ENCODE results near the gene DNAAF3. TPM values are rescaled to one million over a fixed set of nuclear protein-coding genes. Genes with fewer than 3 reads are reported as not detected.

DNAAF3 gene
- total RNA-seq, 1 experiment from 2014 or later = 52.8 TPM

- CTCF ChIA-PET = interaction anchor here (2.0 to 4.4 kb wide), 2 partner anchors 11 to 15 kb away, joined by 9 to 53 read pairs; no protein-coding TSS in a partner anchor
- no peak overlapping the region for H2AFZ ChIP-seq (ENCODE audit: low read depth, low read length, poor library complexity, severe bottlenecking)
- H3K9me2 ChIP-seq (ENCODE audit: insufficient read depth) = no peaks in the 10 kb centered on the region
- peak overlapping the region; percentile 34; the same call in 1 of the 2 replicates for H3K27ac ChIP-seq (ENCODE audit: low read depth, low read length)
- intact Hi-C loops (cut with micrococcal nuclease) = loop anchor here (10.0 kb wide), 1 partner anchor 490 kb away; no protein-coding TSS in a partner anchor
- BruUV-seq (replicated peaks) = no TSS peak
- TF ChIP-seq EZH2phosphoT487 (IDR thresholded peaks at IDR 0.05; ENCODE audit: borderline replicate concordance) = no peak
- TF ChIP-seq FOSL1 (IDR thresholded peaks at IDR 0.05; ENCODE audit: low read depth) = no peak
- no peak for TF ChIP-seq ZNF274 (IDR thresholded peaks at IDR 0.05; ENCODE audit: low read depth, low read length)
- TF ChIP-seq ATF3 (IDR thresholded peaks at IDR 0.05) = no peak
- TF ChIP-seq TCF7L2 (IDR thresholded peaks at IDR 0.05; ENCODE audit: borderline replicate concordance, extremely low read depth, insufficient read depth, insufficient read length) = no peak
- no peak for TF ChIP-seq EGR1 (IDR thresholded peaks at IDR 0.05; ENCODE audit: low read depth)
- TF ChIP-seq YY1 (IDR thresholded peaks at IDR 0.05; ENCODE audit: extremely low read depth, insufficient replicate concordance, low read depth, low read length) = no peak
- no peak for TF ChIP-seq ZFX (IDR thresholded peaks at IDR 0.05)
- no peak for TF ChIP-seq POLR2A (IDR thresholded peaks at IDR 0.05; ENCODE audit: borderline replicate concordance, extremely low read depth, insufficient read depth, insufficient read length)
- TF ChIP-seq ELF1 (IDR thresholded peaks at IDR 0.05; ENCODE audit: borderline replicate concordance, low read depth) = no peak
- no peak for TF ChIP-seq POLR2AphosphoS5 (IDR thresholded peaks at IDR 0.05; ENCODE audit: low read depth, low read length)
- no peak for TF ChIP-seq SRF (IDR thresholded peaks at IDR 0.05; ENCODE audit: low read depth)
- no peak for TF ChIP-seq MAX (IDR thresholded peaks at IDR 0.05)
- no peak for TF ChIP-seq REST (IDR thresholded peaks at IDR 0.05; ENCODE audit: low read depth)
- no peak for TF ChIP-seq EZH2 (IDR thresholded peaks at IDR 0.05)
- no peak for TF ChIP-seq CBX3 (IDR thresholded peaks at IDR 0.05; ENCODE audit: low read depth)
- no peak for TF ChIP-seq RAD21 (IDR thresholded peaks at IDR 0.05; ENCODE audit: low read depth)
- no peak for TF ChIP-seq ZBTB33 (IDR thresholded peaks at IDR 0.05; ENCODE audit: extremely low read depth, insufficient replicate concordance, low read length)
- TF ChIP-seq CEBPB (IDR thresholded peaks at IDR 0.05; ENCODE audit: low read depth) = no peak
- TF ChIP-seq CTCF (IDR thresholded peaks at IDR 0.05 in 2 of 3, conservative IDR thresholded peaks at IDR 0.05 in 1 of 3; ENCODE audit: borderline replicate concordance in 1 of 3, insufficient read depth in 1 of 3, low read depth in 2 of 3, low read length in 2 of 3) = no peak
- ATAC-seq (no peak), DNase-seq (ENCODE audit: low read depth, low spot score) (no peak)
- H3K36me3 ChIP-seq (ENCODE audit: control insufficient read depth in 1 of 2, insufficient read depth in 2 of 2, low read length in 2 of 2) = no peaks in the 10 kb centered on the region
- H3K9me3 ChIP-seq (ENCODE audit: control insufficient read depth in 1 of 2, insufficient read depth in 1 of 2, low read depth in 1 of 2, low read length in 2 of 2) = no peaks in the 10 kb centered on the region
- H3K4me2 ChIP-seq (ENCODE audit: low read length) = peak overlapping the region; percentile 88
- H3K4me3 ChIP-seq (replicated peaks in 1 of 2; ENCODE audit: low read depth in 1 of 2, low read length in 2 of 2) = peak overlapping the region; percentile 60 to 69
- peaks cover 4% of the 10 kb centered on the region for H3K79me2 ChIP-seq (ENCODE audit: insufficient read depth, low read length)
- H3K4me1 ChIP-seq (ENCODE audit: control insufficient read depth in 1 of 2, insufficient read depth in 2 of 2, low read length in 2 of 2) = peaks cover 14 to 60% of the 10 kb centered on the region in 2 experiments
- POLR2A ChIA-PET = interaction anchor here (1.9 to 2.9 kb wide), 2 partner anchors 15 to 28 kb away, joined by 10 to 24 read pairs; partner anchors contain the start of gene PPP1R12C
- H3K27me3 ChIP-seq (ENCODE audit: insufficient read depth, low read length) = no peaks in the 10 kb centered on the region
- RAD21 ChIA-PET (ENCODE audit: low non-redundant PET in 1 of 2, low total read pairs in 2 of 2, uncharacterized antibody in 2 of 2, unreplicated experiment in 2 of 2) = no interaction called here
- peak overlapping the region; percentile 57 for H3K9ac ChIP-seq (ENCODE audit: low read length)
- H4K20me1 ChIP-seq (ENCODE audit: insufficient read depth) = no peaks in the 10 kb centered on the region
Observed at GRCh38 chr19:55145232-55145631, 21.2 kb downstream of the DNAAF3 start.

Measured in HCT116 (cell line).